ENCODE data around the gene AJM1.
"Not testable (repeated sequence)": the region's sequence is repeated elsewhere in the genome, so short reads cannot be mapped to it uniquely, and the experiment has no call there.

The AJM1 gene

GRCh38 chr9:136881691-136882108, 39.4 kb downstream of the AJM1 start:
- TF ChIP-seq, protein P1, sequence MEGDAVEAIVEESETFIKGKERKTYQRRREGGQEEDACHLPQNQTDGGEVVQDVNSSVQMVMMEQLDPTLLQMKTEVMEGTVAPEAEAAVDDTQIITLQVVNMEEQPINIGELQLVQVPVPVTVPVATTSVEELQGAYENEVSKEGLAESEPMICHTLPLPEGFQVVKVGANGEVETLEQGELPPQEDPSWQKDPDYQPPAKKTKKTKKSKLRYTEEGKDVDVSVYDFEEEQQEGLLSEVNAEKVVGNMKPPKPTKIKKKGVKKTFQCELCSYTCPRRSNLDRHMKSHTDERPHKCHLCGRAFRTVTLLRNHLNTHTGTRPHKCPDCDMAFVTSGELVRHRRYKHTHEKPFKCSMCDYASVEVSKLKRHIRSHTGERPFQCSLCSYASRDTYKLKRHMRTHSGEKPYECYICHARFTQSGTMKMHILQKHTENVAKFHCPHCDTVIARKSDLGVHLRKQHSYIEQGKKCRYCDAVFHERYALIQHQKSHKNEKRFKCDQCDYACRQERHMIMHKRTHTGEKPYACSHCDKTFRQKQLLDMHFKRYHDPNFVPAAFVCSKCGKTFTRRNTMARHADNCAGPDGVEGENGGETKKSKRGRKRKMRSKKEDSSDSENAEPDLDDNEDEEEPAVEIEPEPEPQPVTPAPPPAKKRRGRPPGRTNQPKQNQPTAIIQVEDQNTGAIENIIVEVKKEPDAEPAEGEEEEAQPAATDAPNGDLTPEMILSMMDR (conservative IDR thresholded peaks at IDR 0.05): no peak
- no peak for TF ChIP-seq ZFX (IDR thresholded peaks at IDR 0.05)
- no peak overlapping the region for H3K27ac ChIP-seq

- TF ChIP-seq ZFX (IDR thresholded peaks at IDR 0.05): no peak
- TF ChIP-seq, protein P1 (conservative IDR thresholded peaks at IDR 0.05): no peak
- no peak overlapping the region for H3K27ac ChIP-seq
Measured at GRCh38 chr9:136882109-136882946, 40.0 kb downstream of the AJM1 start.

DNA sequence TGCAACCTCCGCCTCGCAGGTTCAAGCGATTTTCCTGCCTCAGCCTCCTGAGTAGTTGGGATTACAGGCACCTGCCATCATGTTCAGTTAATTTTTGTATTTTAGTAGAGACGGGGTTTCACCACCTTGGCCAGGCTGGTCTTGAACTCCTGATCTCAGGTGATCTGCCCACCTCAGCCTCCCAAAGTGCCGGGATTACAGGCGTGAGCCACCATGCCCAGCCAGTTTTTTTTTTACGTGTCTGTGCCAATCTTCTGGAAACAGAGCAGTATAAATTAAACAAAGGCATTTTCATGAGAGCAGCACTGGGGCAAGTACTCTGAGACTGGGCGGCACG, 40.6 kb downstream of the AJM1 start:
- H3K27ac ChIP-seq: not testable (repeated sequence)

DNA sequence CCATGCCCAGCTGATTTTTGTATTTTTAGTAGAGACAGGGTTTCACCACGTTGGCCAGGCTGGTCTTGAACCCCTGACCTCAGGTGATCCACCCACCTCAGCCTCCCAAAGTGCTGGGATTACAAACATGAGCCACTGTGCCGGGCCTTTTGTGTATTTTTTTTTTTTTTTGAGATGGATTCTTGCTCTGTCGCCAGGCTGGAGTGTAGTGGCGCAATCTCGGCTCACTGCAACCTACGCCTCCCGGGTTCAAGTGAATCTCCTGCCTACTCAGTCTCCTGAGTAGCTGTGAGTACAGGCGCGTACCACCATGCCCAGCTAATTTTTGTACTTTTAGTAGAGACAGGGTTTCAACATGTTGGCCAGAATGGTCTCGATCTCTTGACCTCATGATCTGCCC, 41.4 kb downstream of the AJM1 start:
- not testable (repeated sequence) for H3K27ac ChIP-seq

- peak within 1 kb of the TSS; percentile 97 for H3K27ac ChIP-seq
- TF ChIP-seq ZFX (IDR thresholded peaks at IDR 0.05): peak; percentile 43; the same call in 1 of the 2 replicates
- TF ChIP-seq, protein P1 (conservative IDR thresholded peaks at IDR 0.05): no peak
Measured at GRCh38 chr9:136885950-136886578, 43.8 kb downstream of the AJM1 start, which contains the start of gene TRAF2. Gene TRAF2 (plus strand): TSS chr9:136886516. CDS start chr9:136898741, 12,225 bp downstream.

DNA sequence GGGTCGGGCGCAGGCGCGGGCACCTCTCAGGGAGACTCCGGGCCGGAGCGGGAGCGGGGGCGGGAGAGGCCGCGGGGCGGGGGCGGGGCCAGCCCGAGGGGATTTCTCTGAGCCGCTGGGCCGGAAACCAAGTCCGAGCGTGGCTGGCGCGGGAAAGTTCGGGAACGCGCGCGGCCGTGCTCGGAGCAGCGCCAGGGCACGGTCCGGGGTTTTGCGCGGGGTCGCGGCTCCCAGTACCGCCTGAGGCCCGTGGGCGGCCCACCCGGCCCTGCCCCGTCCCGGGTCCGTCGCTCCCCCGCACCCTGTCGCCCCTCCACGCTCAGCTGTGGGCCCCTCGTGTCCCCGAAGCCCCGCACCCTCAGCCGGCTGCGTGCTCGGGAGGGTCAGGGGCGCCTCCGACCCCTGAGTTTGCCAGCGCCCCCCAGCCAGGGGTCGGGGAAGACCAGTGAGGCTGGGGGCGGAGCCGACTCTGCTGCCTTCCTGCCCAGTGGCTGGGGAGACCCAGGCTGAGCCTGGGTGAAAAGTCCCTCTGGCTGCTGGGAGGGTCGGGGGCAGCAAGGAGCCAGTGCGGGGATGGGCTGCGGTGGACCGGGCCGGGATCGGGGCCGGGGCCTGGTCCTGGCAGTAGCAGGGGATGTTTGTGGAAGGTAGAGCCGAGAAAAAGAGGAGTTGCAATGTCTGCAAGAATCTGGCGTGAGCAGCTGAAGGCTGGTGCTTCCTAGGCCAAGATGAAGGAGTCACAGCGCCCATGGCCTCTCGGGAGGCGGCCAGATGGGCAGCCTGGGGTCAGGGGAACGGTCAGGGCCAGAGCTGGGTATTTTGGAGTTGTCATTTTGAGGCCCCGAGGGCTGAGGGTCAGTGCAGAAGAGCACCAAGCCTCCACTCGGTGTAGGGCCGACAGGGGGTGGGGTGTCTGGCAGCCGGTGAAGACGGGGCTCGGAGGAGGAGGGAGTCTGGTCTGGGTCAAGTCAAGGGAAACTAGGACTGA, 44.6 kb downstream of the AJM1 start:
- peak overlapping the region; percentile 97 for H3K27ac ChIP-seq
- TF ChIP-seq, protein P1 (conservative IDR thresholded peaks at IDR 0.05): no peak
- TF ChIP-seq ZFX (IDR thresholded peaks at IDR 0.05): peak; percentile 57; the same call in 1 of the 2 replicates

- no peak overlapping the region for H3K27ac ChIP-seq
- no peak for TF ChIP-seq ZFX (IDR thresholded peaks at IDR 0.05)
- TF ChIP-seq, protein P1 (conservative IDR thresholded peaks at IDR 0.05): no peak
Measured at GRCh38 chr9:136888454-136888853, 46.2 kb downstream of the AJM1 start.

- TF ChIP-seq, protein P1 (conservative IDR thresholded peaks at IDR 0.05): no peak
- no peak for TF ChIP-seq ZFX (IDR thresholded peaks at IDR 0.05)
- no peak overlapping the region for H3K27ac ChIP-seq
Measured at GRCh38 chr9:136889858-136890257, 47.6 kb downstream of the AJM1 start.
